Esophagus mucosa (tissue), 1 donor: ENCODE measurements around the gene SAMM50. TPM values are rescaled to one million over a fixed set of nuclear protein-coding genes. Genes with fewer than 3 reads are reported as not detected.
A peak's percentile ranks its signal among the peaks of the same experiment; 100 is the strongest.

ENCODE experiments used
- ATAC-seq: fragments of 200-7000 bp; cut with Tn5 transposase; one replicate; pipeline ENCODE4 v1.9.1; 2020
- total RNA-seq: library from RNA; stranded (reverse); gene quantifications from one replicate; pipeline ENCODE4 v1.2.4, GENCODE V29; 2023
- donor health status: DM: yes; HTN: yes; CAD: no.

SAMM50 gene
- total RNA-seq, 1 donor from 2014 or later: 37.2 TPM

GRCh38 chr22:43980996-43981395 is 25.8 kb downstream of the SAMM50 start:
- ATAC-seq: no peak

DNA sequence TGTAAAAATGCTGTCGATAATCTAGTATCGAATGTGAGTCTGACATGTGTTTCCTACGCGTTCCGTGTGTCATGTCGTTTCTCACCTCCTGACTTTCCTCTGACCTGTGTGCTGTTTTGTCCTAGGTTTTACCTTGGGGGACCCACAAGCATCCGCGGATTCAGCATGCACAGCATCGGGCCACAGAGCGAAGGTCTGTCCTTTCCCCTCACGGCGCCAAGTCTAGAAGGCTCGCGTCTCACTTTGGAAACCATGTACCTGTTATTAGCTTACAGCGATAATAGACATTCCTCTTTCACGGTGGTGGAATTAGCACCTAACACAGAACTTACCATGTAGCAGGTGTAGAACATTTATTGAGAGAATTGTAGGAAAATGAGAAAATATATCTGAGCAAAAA is 28.6 kb downstream of the SAMM50 start:
- no peak for ATAC-seq

GRCh38 chr22:43985532-43985931 is 30.3 kb downstream of the SAMM50 start:
- ATAC-seq: no peak

DNA sequence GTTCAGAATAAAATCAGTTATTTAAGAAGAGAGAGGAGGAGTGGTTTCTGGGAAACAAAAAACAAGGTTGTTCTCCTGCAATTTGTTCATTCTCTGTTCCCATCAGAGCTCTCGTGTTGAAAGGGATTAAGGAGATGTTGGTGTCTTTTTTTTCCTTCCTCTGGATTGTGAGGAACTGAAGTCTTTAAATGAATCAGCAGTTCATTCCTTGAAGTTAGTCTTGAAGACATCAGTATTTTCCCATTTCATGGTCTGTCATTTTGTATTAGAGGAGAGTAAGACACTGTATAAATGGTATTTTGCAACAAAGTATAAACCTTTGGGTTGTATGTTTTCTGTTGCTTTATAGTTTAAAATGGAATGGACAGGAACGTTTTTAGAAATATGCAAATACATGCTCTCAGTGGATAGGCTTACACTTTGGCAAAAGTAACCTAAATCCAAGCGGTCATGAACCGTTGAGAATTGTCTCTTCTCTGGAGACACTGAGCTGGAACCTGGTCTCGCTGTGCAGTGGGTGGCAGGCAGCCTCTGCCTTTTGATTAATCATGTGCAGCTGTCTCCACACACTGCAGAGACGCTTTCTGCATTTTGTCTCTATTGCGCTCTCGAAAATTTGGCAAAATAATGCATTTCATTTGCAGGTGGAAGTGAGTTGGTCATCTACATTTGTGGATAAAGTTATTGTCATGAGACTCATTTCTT is 33.0 kb downstream of the SAMM50 start:
- ATAC-seq: no peak

GRCh38 chr22:43988960-43989359 is 33.7 kb downstream of the SAMM50 start:
- no peak for ATAC-seq

- ATAC-seq: no peak
Measured at GRCh38 chr22:43990044-43990443, 34.8 kb downstream of the SAMM50 start.

DNA sequence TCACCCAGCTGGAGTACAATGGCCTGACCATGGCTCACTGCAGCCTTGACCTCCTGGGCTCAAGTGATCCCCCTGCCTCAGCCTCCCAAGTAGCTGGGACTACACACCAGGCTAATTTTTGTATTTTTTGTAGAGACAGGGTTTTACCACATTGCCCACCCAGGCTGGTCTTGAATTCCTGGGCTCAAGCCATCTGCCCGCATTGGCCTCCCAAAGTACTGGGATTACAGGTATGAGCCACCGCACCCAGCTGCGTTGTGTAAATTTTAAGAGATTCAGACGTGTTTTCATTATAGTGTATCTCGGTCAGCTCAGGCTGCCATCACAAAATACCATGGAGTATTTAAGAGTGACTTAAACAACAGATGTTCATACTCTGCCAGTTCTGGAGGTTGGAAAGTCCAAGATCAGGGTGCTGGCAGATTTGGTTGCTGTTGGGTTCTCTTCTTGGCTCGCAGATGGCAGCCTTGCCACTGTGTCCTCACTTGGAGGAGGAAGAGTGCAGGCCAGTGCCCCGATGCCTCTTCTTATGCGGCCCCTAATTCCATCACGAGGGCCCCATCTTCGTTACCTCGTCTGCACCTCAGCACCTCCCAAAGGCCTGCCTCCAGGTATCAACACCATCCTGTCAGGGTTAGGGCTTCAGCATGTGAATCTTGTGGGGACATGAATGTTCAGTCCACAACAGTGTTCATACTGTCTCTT is 36.2 kb downstream of the SAMM50 start:
- no peak for ATAC-seq

GRCh38 chr22:43992331-43992821 is 37.1 kb downstream of the SAMM50 start:
- ATAC-seq: no peak

DNA sequence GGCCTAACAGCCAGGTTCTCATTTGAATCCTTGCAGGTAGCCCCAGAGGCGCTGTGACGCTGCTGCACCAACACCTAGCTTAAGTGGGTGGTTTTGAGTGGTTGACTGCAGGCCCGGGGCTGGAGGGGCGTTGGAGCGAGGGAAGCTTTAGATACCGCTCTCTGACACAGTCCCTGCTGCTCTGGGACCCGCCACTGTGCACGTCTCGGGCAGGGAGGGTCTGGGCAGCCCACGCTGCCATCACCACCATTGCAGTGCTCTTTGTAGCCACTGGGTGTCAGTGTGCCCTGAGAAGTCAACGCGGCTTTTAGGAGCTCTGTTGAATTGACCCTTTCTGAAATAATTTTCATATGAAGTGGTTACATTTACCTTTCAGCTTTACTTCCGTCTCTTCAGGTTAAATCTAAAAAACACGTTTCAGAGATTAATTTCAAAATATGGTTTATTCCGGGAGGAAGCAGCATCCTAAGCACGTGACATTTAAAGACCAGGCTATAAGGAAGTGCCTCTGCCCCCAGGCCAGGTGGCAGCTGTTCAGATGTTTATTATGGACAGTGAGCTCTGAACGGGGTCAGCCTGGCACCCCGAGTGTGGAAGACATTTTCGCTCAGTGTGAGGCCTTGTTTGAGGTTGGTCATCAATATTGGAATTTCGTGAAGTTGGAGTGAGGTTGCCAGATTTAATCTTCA is 38.0 kb downstream of the SAMM50 start:
- ATAC-seq: peak; percentile 72

DNA sequence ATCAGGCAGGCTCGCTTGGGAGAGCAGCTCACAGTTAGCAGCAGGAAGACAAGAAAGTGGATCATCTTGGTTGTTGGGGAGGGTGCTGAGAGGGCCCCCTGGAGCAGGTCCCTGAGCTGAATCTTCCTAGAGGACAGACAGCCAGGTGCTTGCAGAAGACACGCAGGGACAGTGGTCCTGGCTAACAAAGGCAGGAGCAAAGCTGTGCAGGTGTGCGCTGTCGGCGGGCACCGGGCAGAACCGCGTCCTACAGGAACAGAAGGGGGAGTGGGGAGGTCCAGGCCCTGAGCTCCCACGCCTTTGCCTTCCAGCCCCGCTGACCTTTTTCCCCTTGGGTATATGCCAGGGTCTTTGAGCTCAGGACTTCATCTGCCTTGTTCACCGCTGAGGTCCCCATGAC is 38.8 kb downstream of the SAMM50 start:
- no peak for ATAC-seq

DNA sequence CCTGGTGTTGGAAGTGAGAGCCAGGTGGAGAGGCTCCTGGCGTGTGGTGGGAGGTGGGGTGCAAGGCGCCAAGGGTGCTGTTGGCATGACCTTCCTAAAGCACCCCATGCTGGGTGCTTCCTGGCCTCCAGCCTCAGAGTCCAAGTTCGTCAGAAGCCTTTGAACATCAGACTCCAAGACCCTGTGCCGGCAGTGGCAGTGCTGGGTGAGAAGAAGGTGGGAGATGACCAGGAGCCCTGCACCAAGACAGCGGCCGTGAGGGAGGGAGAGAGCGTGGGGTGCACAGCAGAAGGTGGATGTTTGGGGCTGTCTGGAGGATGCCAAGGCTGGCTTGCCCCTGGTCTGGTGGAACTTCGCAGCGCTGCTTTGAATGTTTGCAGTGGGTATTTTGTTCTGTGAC is 39.2 kb downstream of the SAMM50 start:
- no peak for ATAC-seq

GRCh38 chr22:43995057-43995685 is 39.9 kb downstream of the SAMM50 start:
- ATAC-seq: no peak

DNA sequence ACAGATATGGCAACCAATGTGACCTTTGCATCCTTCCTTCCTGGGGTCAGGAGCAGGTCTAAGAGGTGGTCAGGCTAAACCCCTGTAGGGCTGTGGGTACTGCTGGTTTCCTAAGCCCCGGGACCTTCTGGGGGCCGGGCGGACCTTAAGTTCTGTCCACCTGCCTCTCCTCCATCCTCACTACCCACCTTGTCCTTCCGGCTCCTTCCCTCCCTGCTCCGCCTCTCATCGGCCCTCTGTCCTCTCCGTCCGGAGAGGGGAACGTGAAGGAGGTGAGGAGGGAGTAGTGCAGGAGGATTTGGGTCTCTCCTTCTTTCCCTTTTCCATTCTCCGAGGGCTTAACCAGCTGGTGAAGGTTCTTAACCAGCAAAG is 40.5 kb downstream of the SAMM50 start:
- ATAC-seq: no peak

DNA sequence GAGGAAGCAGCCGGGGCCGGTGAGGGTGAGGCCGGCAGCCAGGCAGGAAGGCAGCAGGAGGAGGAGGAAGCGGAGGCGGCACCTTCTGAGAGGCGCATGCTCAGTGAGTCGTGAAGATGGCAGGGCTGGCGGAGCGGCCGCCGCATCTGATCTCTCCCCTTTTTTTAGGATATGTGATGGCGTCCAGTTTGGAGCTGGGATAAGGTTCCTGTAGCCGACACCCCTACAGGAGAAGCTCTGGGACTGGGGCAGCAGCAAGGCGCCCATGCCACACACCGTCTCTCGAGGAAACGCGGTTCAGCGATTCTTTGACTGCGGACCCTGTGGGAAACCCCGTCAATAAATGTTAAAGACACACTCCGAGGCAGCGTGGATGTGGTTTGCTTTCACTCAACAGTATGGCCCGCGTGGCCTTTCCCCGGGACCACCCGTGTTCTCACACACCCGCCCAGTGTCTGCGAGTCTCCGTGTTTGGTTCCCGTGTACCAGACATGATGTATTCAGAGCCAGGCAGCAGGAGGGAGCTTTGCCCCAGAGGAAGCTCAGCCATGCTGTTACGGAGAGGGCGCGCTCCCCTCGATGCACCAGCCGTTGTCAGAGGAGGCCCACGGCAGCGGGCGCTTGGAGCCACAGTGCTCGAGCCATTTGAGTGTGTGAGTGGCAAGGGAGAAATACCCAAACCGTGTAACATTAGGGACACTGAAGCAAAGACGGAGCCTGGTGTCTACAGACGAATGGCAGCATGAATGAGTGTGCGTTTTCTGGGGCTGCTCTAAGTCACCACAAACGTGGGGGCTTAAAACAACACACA is 41.1 kb downstream of the SAMM50 start:
- ATAC-seq: no peak

DNA sequence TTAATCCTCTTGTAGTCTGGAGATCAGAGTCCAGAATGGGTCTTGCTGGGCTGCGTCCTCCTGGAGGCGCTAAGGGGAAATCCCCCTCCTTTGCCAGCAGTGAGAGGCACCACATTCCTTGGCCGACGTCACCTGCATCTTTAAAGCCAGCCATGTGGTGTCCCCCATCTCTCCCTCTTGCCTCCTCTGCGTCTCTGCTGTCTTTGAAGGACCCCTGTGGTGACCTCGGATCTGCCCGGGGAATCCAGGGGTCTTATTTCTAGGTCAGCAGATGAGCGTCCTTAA is 41.7 kb downstream of the SAMM50 start:
- ATAC-seq: no peak

DNA sequence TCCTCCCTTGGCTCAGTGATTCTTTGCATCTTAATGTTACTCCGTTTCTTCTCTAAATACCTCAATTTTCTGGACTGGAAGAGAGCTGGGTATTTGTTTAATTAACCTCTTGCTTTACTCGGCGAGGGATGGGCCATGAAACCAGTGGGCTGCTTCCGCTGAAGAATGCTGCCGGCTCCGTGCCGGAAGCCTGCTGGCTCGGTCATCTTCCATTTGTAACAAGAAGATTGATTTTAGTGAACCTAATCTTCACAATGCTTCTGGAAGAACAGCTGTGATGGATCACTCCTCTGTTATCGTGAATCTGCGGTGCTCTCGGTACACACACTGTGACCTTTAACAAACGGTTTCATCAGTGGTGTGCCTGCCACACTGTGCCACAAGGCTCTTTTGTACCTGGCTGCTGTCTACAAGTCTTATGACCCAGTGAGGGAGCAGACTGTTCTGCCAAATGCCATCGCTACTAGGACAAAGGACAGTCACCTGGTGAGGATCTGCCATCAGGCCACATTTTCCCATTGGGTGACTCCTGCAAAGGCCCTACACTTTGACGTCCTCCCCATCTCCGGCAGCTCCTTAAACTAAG is 43.5 kb downstream of the SAMM50 start:
- no peak for ATAC-seq

- ATAC-seq: no peak
Measured at GRCh38 chr22:43999378-43999777, 44.1 kb downstream of the SAMM50 start.

- ATAC-seq: no peak
Measured at GRCh38 chr22:44000123-44000522, 44.9 kb downstream of the SAMM50 start.

DNA sequence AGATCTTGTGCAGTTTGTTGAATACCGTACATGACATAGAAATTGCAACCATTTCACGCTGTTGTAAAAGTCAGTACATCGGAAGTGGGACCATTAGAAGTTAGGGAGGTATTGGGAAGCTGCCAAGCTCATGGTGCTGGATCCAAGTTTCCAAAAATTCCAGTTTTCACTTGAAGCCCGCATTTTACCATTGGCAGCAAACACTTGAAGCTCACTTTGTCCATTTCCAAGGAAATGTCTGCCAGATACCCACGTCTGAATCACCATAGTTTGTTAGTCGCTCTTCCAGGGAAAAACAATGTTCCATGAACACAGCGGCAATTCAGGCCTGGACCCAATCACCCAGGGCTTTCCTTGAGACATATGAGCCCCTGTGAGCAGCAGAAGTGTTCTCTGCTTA is 46.3 kb downstream of the SAMM50 start:
- ATAC-seq: no peak

GRCh38 chr22:44002324-44002723 is 47.1 kb downstream of the SAMM50 start:
- no peak for ATAC-seq

GRCh38 chr22:44002997-44003396 is 47.8 kb downstream of the SAMM50 start:
- no peak for ATAC-seq

GRCh38 chr22:44003405-44004103 is 48.3 kb downstream of the SAMM50 start:
- no peak for ATAC-seq
